CD4-positive, alpha-beta memory T cell (primary cell): ENCODE results near the gene SHROOM4. TPM values are rescaled to one million over a fixed set of nuclear protein-coding genes. Genes with fewer than 3 reads are reported as not detected.

Source experiments
- CTCF ChIA-PET: fragments of 350-600 bp; sonication (Branson Sonifier 250); formaldehyde crosslinking; loops from one replicate; lab custom pipeline; 2021; ENCODE audit warnings: inconsistent platforms; ENCODE audit not compliant: partially characterized antibody; lab: Charles Lee
- POLR2A ChIA-PET: fragments of 350-600 bp; sonication (Branson Sonifier 250); formaldehyde crosslinking; loops from one replicate; lab custom pipeline; 2021; ENCODE audit not compliant: partially characterized antibody; lab: Charles Lee
- DNase-seq, 5 donors: peaks; one replicate each; pipeline versions ENCODE4 v3.0.0 to v3.0.0-alpha.2; 2020 to 2022; ENCODE audit warnings: mixed read lengths in 1 of 5
- H3K27ac ChIP-seq: one replicate; pipeline ENCODE4 v1.7.0; 2013; ENCODE audit warnings: low read depth, low read length
- H3K27me3 ChIP-seq: 2 replicates; pipeline ENCODE4 v1.7.0; 2013; ENCODE audit warnings: mild to moderate bottlenecking, low read length, moderate library complexity; ENCODE audit not compliant: insufficient read depth
- H3K36me3 ChIP-seq: 2 replicates; pipeline ENCODE4 v1.7.0; 2013; ENCODE audit warnings: mild to moderate bottlenecking, low read length, moderate library complexity; ENCODE audit not compliant: insufficient read depth
- H3K4me1 ChIP-seq: 2 replicates; pipeline ENCODE4 v1.7.0; 2013; ENCODE audit warnings: mild to moderate bottlenecking, low read length, moderate library complexity; ENCODE audit not compliant: insufficient read depth
- H3K4me3 ChIP-seq, 2 donors: one replicate each; pipeline ENCODE4 v1.7.0; 2013; ENCODE audit warnings: low read length in 2 of 2, mild to moderate bottlenecking in 1 of 2
- H3K9me3 ChIP-seq, 2 donors: one replicate each; pipeline ENCODE4 v1.7.0; 2013; ENCODE audit warnings: low read length in 2 of 2, control low read depth in 1 of 2; ENCODE audit not compliant: control insufficient read depth in 1 of 2
- H3K27ac Mint-ChIP-seq, 7 donors: one replicate each; pipeline ENCODE4 v1.8.0; 2020 to 2021; ENCODE audit warnings: mixed read lengths in 7 of 7, mild to moderate bottlenecking in 6 of 7, inconsistent platforms in 3 of 7, moderate library complexity in 3 of 7
- H3K27me3 Mint-ChIP-seq, 2 donors: one replicate each; pipeline ENCODE4 v1.8.0; 2020 to 2021; ENCODE audit warnings: mixed read lengths in 2 of 2
- H3K36me3 Mint-ChIP-seq, 2 donors: one replicate each; pipeline ENCODE4 v1.8.0; 2020 to 2021; ENCODE audit warnings: mixed read lengths in 2 of 2, inconsistent platforms in 1 of 2, mild to moderate bottlenecking in 1 of 2
- H3K4me1 Mint-ChIP-seq, 4 donors: one replicate each; pipeline ENCODE4 v1.8.0; 2020 to 2021; ENCODE audit warnings: mixed read lengths in 4 of 4, mild to moderate bottlenecking in 1 of 4
- H3K4me3 Mint-ChIP-seq, 8 donors: one replicate each; pipeline ENCODE4 v1.8.0; 2020 to 2021; ENCODE audit warnings: mixed read lengths in 8 of 8, mild to moderate bottlenecking in 7 of 8, moderate library complexity in 6 of 8, inconsistent platforms in 3 of 8
- H3K9me3 Mint-ChIP-seq, 8 donors: one replicate each; pipeline ENCODE4 v1.8.0; 2020 to 2021; ENCODE audit warnings: mixed read lengths in 8 of 8, mild to moderate bottlenecking in 5 of 8, inconsistent platforms in 3 of 8, moderate library complexity in 1 of 8
- intact Hi-C: fragments of 100-400 bp; cut with micrococcal nuclease; formaldehyde crosslinking; loops from one replicate; pipeline ENCODE4 v1.15.1; 2023
- polyA plus RNA-seq, 2 donors: library from polyadenylated mRNA; unstranded; fragments of 300-500 nt; fragmentation: Illumina TruSeq; gene quantifications; one replicate each; pipeline ENCODE4 v1.2.3, GENCODE V29; 2021
- total RNA-seq, 2 experiments: library from RNA; stranded (reverse); gene quantifications; one replicate each; pipeline ENCODE4 v1.2.3, GENCODE V29; 2021

SHROOM4 gene
- total RNA-seq (not detected), polyA plus RNA-seq (not detected)

GRCh38 chrX:50813843-50814661, at the start of gene SHROOM4:
SHROOM4 (minus strand) TSS chrX:50814194; CDS start chrX:50814018, 176 bp downstream.
- Mint-ChIP-seq H3K27me3 (peaks cover 13 to 24% of the 10 kb centered on the region in 2 donors), H3K27ac (no peak within 1 kb of the TSS), H3K36me3 (no peaks in the 10 kb centered on the region), H3K4me3 (peak within 1 kb of the TSS in 6 of 8 donors; percentile 4 to 49 (median 23)), H3K9me3 (peaks cover 0 to 5% (median 0%) of the 10 kb centered on the region in 8 donors), H3K4me1 (no peaks in the 10 kb centered on the region)
- Histone ChIP-seq H3K4me3 (no peak within 1 kb of the TSS), H3K27ac (no peak within 1 kb of the TSS), H3K36me3 (no peaks in the 10 kb centered on the region), H3K27me3 (no peaks in the 10 kb centered on the region), H3K9me3 (no peaks in the 10 kb centered on the region), H3K4me1 (no peaks in the 10 kb centered on the region)
- ChIA-PET CTCF (no interaction called here), POLR2A (no interaction called here)
- no peak for DNase-seq
- intact Hi-C loops: no loop called here

- H3K4me1 ChIP-seq: no peaks in the 10 kb centered on the region
- no peak overlapping the region for H3K4me3 ChIP-seq
- ChIA-PET POLR2A (no interaction called here), CTCF (no interaction called here)
- H3K9me3 Mint-ChIP-seq: no peaks in the 10 kb centered on the region
- no peaks in the 10 kb centered on the region for H3K27me3 ChIP-seq
- H3K9me3 ChIP-seq: no peaks in the 10 kb centered on the region
- no peaks in the 10 kb centered on the region for H3K36me3 Mint-ChIP-seq
- H3K27me3 Mint-ChIP-seq: peaks cover 3% of the 10 kb centered on the region in 2 donors
- DNase-seq: no peak
- no peaks in the 10 kb centered on the region for H3K36me3 ChIP-seq
- intact Hi-C loops: no loop called here
- no peak overlapping the region for H3K27ac ChIP-seq
- H3K4me1 Mint-ChIP-seq: no peaks in the 10 kb centered on the region
- no peak overlapping the region for H3K4me3 Mint-ChIP-seq
- H3K27ac Mint-ChIP-seq: no peak overlapping the region
These were observed 49.5 kb upstream of the SHROOM4 start for GRCh38 chrX:50863471-50863870.

GRCh38 chrX:50860518-50860917, 46.5 kb upstream of the SHROOM4 start:
- peaks cover 3% of the 10 kb centered on the region in 2 donors for H3K27me3 Mint-ChIP-seq
- CTCF ChIA-PET: no interaction called here
- DNase-seq: no peak
- POLR2A ChIA-PET: no interaction called here
- H3K4me1 Mint-ChIP-seq: no peaks in the 10 kb centered on the region
- H3K27ac Mint-ChIP-seq: no peak overlapping the region
- Histone ChIP-seq H3K27ac (no peak overlapping the region), H3K27me3 (no peaks in the 10 kb centered on the region), H3K4me1 (no peaks in the 10 kb centered on the region), H3K9me3 (no peaks in the 10 kb centered on the region), H3K36me3 (no peaks in the 10 kb centered on the region), H3K4me3 (no peak overlapping the region)
- H3K9me3 Mint-ChIP-seq: no peaks in the 10 kb centered on the region
- no peak overlapping the region for H3K4me3 Mint-ChIP-seq
- intact Hi-C loops: no loop called here
- H3K36me3 Mint-ChIP-seq: no peaks in the 10 kb centered on the region

DNA sequence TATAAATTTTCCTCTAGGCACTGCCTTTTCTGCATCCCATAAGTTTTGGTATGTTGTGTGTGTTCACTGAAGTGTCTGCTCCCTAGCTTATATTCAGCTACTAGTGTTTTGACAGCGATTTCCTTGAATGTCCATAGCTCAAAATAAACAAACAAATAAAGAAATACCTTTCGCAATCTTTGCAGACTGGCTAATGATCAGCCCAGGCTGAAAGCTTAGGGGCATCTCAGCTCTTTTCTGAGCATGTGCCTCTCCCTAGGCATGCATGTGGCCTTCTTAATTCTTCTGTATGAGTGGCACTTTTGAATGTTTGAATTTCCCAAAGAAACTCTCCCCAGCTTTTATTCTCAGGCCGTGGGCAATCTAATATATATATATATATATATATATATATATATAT, 44.6 kb upstream of the SHROOM4 start:
- CTCF ChIA-PET: no interaction called here

DNA sequence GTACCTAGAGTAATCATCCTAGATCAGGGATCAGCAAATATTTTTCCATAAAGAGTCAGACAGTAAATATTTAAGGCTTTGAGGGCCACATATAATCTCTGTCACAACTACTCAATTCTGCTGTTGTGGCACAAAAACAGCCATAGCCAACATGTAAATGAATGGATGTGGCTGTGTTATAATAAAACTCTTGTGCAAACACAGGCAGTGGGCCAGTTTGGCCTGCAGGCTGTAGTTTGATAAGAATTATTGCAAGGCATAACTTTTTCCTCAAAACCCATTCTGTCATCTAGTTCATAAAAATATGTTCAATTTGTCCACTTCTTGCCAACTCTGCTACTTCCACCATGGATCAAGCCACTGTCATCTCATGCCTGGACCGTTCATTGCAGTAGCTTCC, 39.4 kb upstream of the SHROOM4 start:
- Histone ChIP-seq H3K4me1 (no peaks in the 10 kb centered on the region), H3K27me3 (no peaks in the 10 kb centered on the region), H3K9me3 (no peaks in the 10 kb centered on the region), H3K4me3 (no peak overlapping the region), H3K36me3 (no peaks in the 10 kb centered on the region), H3K27ac (no peak overlapping the region)
- POLR2A ChIA-PET: no interaction called here
- intact Hi-C loops: no loop called here
- DNase-seq: no peak
- H3K27ac Mint-ChIP-seq: no peak overlapping the region
- no peaks in the 10 kb centered on the region for H3K36me3 Mint-ChIP-seq
- H3K4me1 Mint-ChIP-seq: no peaks in the 10 kb centered on the region
- H3K9me3 Mint-ChIP-seq: no peaks in the 10 kb centered on the region
- H3K27me3 Mint-ChIP-seq: peaks cover 0 to 1% of the 10 kb centered on the region in 2 donors
- CTCF ChIA-PET: no interaction called here
- H3K4me3 Mint-ChIP-seq: no peak overlapping the region

More for the DNA sequence above, 44.6 kb upstream of the SHROOM4 start:
- no peaks in the 10 kb centered on the region for H3K27me3 ChIP-seq
- no peaks in the 10 kb centered on the region for H3K4me1 ChIP-seq
- no peak overlapping the region for H3K4me3 ChIP-seq
- POLR2A ChIA-PET: no interaction called here
- H3K9me3 ChIP-seq: no peaks in the 10 kb centered on the region
- no peaks in the 10 kb centered on the region for H3K9me3 Mint-ChIP-seq
- H3K36me3 ChIP-seq: no peaks in the 10 kb centered on the region
- H3K27ac Mint-ChIP-seq: no peak overlapping the region
- no peak overlapping the region for H3K4me3 Mint-ChIP-seq
- H3K27ac ChIP-seq: no peak overlapping the region
- intact Hi-C loops: no loop called here
- H3K27me3 Mint-ChIP-seq: peaks cover 2 to 3% of the 10 kb centered on the region in 2 donors
- H3K36me3 Mint-ChIP-seq: no peaks in the 10 kb centered on the region
- DNase-seq: no peak
- H3K4me1 Mint-ChIP-seq: no peaks in the 10 kb centered on the region

DNA sequence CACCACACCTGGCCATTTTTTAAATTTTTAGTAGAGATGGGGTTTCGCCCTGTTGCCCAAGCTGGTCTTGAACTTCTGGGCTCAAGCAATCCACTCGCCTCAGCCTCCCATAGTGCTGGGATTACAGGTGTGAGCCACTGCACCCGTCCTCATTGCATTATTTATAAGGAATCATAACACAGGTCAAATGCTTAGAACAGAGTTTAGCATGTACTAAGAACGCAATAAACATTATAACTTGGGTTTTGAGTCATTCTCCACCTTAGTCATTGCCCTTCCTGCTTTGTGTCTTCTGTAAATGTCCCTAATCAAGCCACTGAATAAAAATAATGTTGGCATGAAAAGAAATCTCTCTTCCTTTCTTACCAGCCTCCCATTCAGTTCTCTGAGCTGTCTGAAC, 38.5 kb upstream of the SHROOM4 start:
- H3K27ac Mint-ChIP-seq: no peak overlapping the region
- H3K9me3 Mint-ChIP-seq: peaks cover 0 to under 1% (median 0%) of the 10 kb centered on the region in 8 donors
- Histone ChIP-seq H3K27ac (no peak overlapping the region), H3K27me3 (no peaks in the 10 kb centered on the region), H3K9me3 (no peaks in the 10 kb centered on the region), H3K4me1 (no peaks in the 10 kb centered on the region), H3K4me3 (no peak overlapping the region), H3K36me3 (no peaks in the 10 kb centered on the region)
- H3K4me3 Mint-ChIP-seq: no peak overlapping the region
- H3K36me3 Mint-ChIP-seq: no peaks in the 10 kb centered on the region
- no peak for DNase-seq
- no peaks in the 10 kb centered on the region for H3K27me3 Mint-ChIP-seq
- POLR2A ChIA-PET: no interaction called here
- CTCF ChIA-PET: no interaction called here
- intact Hi-C loops: no loop called here
- H3K4me1 Mint-ChIP-seq: no peaks in the 10 kb centered on the region

- no peaks in the 10 kb centered on the region for H3K36me3 Mint-ChIP-seq
- Histone ChIP-seq H3K9me3 (no peaks in the 10 kb centered on the region), H3K4me1 (no peaks in the 10 kb centered on the region), H3K36me3 (no peaks in the 10 kb centered on the region), H3K27me3 (no peaks in the 10 kb centered on the region), H3K27ac (no peak overlapping the region), H3K4me3 (no peak overlapping the region)
- H3K27me3 Mint-ChIP-seq: peaks cover 1 to 4% of the 10 kb centered on the region in 2 donors
- no peak overlapping the region for H3K4me3 Mint-ChIP-seq
- CTCF ChIA-PET: no interaction called here
- no peak for DNase-seq
- peak overlapping the region in 1 of 7 donors; percentile 80 for H3K27ac Mint-ChIP-seq
- intact Hi-C loops: no loop called here
- H3K9me3 Mint-ChIP-seq: peaks cover 0 to 6% (median 0%) of the 10 kb centered on the region in 8 donors
- POLR2A ChIA-PET: no interaction called here
- H3K4me1 Mint-ChIP-seq: no peaks in the 10 kb centered on the region
These were observed 28.2 kb upstream of the SHROOM4 start for GRCh38 chrX:50842221-50842620.
